Transverse colon (tissue), 4 donors: ENCODE results near the gene NUP93.

Experiments used
- POLR2A ChIP-seq: fragments of 450-650 bp; IDR thresholded peaks from one replicate; pipeline ENCODE4 v1.6.1; 2016; ENCODE audit warnings: antibody characterized with exemption, mild to moderate bottlenecking, moderate library complexity
- POLR2AphosphoS5 ChIP-seq, 3 donors: sonication (generic); formaldehyde crosslinking; IDR thresholded peaks; one replicate each; pipeline ENCODE4 v1.6.1; 2016; ENCODE audit warnings: antibody characterized with exemption in 3 of 3
- TF ChIP-seq, protein P1 (sequence below), 5 experiments: fragments of 200-600 bp in 3 of 5; fragments of 450-650 bp in 2 of 5; sonication (generic) in 3 of 5; IDR thresholded peaks; 1 replicate in 2 of 5; 2 replicates in 3 of 5; pipeline ENCODE4 v1.5.1; 2016 to 2017; ENCODE audit warnings: antibody characterized with exemption in 5 of 5, inconsistent platforms in 3 of 5, mild to moderate bottlenecking in 2 of 5, moderate library complexity in 1 of 5

DNA sequence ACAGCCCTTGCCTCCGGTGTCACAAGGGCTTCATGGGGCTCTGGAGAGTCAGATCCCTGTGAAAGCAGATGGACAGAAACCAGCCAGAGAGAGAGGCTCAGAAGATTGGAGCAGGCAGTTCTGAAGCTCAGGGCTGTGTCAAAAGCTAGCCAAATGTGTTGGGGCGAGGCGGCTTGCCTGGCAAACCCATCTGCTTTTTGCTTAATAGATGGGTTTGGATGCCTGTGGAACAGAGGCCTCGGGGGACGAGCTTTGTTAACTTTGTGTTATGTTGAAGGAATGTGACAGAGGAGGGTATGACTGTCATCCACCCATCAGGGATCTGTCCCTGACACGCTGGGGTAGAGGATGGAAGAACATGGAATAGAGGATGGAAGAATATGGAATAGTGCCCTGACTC, 114.1 kb downstream of the NUP93 start:
- no peak for TF ChIP-seq POLR2A
- TF ChIP-seq, protein P1, sequence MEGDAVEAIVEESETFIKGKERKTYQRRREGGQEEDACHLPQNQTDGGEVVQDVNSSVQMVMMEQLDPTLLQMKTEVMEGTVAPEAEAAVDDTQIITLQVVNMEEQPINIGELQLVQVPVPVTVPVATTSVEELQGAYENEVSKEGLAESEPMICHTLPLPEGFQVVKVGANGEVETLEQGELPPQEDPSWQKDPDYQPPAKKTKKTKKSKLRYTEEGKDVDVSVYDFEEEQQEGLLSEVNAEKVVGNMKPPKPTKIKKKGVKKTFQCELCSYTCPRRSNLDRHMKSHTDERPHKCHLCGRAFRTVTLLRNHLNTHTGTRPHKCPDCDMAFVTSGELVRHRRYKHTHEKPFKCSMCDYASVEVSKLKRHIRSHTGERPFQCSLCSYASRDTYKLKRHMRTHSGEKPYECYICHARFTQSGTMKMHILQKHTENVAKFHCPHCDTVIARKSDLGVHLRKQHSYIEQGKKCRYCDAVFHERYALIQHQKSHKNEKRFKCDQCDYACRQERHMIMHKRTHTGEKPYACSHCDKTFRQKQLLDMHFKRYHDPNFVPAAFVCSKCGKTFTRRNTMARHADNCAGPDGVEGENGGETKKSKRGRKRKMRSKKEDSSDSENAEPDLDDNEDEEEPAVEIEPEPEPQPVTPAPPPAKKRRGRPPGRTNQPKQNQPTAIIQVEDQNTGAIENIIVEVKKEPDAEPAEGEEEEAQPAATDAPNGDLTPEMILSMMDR (IDR thresholded peaks at IDR 0.05): no peak
- no peak for TF ChIP-seq POLR2AphosphoS5 (IDR thresholded peaks at IDR 0.05)
